Ishikawa (cell line): ENCODE measurements around the gene TROAP.

Experiments
- CREB1 ChIP-seq: IDR thresholded peaks from 2 replicates; pipeline ENCODE4 v1.6.1; 2012; ENCODE audit warnings: low read depth
- NFIC ChIP-seq: IDR thresholded peaks from 2 replicates; pipeline ENCODE4 v1.6.1; 2012
- REST ChIP-seq: IDR thresholded peaks from 2 replicates; pipeline ENCODE4 v1.6.1; 2012; ENCODE audit warnings: low read depth, mild to moderate bottlenecking
- ZBTB7A ChIP-seq: IDR thresholded peaks from 2 replicates; pipeline ENCODE4 v1.6.1; 2012; ENCODE audit warnings: low read depth

GRCh38 chr12:49334681-49335080, 11.6 kb downstream of the TROAP start:
- TF ChIP-seq ZBTB7A (no peak), REST (no peak), NFIC (no peak), CREB1 (no peak)
